Fibroblast of lung (primary cell): ENCODE data around the gene SCRN2.

Experiments
- CTCF ChIP-seq, 2 donors: IDR thresholded peaks in 1 of 2; conservative IDR thresholded peaks in 1 of 2; 1 replicate in 1 of 2; 2 replicates in 1 of 2; pipeline ENCODE4 v1.5.1; 2011 to 2012; ENCODE audit warnings: low read length in 2 of 2, control low read depth in 1 of 2, inconsistent platforms in 1 of 2, low read depth in 1 of 2, mild to moderate bottlenecking in 1 of 2
- EZH2 ChIP-seq: IDR thresholded peaks from 2 replicates; pipeline ENCODE4 v1.5.1; 2012; ENCODE audit warnings: low read length, control low read depth, mild to moderate bottlenecking; ENCODE audit errors: missing control alignments

GRCh38 chr17:47844227-47844626 lies 3.2 kb upstream of the SCRN2 start:
- TF ChIP-seq CTCF (conservative IDR thresholded peaks at IDR 0.05 in 1 of 2, IDR thresholded peaks at IDR 0.05 in 1 of 2; ENCODE audit: low read depth in 1 of 2, low read length in 2 of 2) (peak in 1 of 2 donors; percentile 1), EZH2 (no peak)
